Left lobe of liver (tissue), 2 donors: ENCODE results near the gene MRPL43. TPM values are rescaled to one million over a fixed set of nuclear protein-coding genes. Genes with fewer than 3 reads are reported as not detected.

Source experiments
- ATAC-seq: fragments of 200-7000 bp; cut with Tn5 transposase; one replicate; pipeline ENCODE4 v1.9.1; 2020; ENCODE audit warnings: mild to moderate bottlenecking, moderate library complexity
- DNase-seq: peaks from one replicate; pipeline ENCODE4 v3.0.0-alpha.2; 2020; ENCODE audit warnings: low spot score
- total RNA-seq: library from RNA; stranded (reverse); gene quantifications from one replicate; pipeline ENCODE4 v1.2.1, GENCODE V29; 2021
- donor health status: DM: no; HTN: no; CAD: no; lungs with moderate emphysema.
- donor health status: DM: no; HTN: yes; CAD: no.

Gene MRPL43
- total RNA-seq, 1 donor from 2014 or later = 43.6 TPM

DNA sequence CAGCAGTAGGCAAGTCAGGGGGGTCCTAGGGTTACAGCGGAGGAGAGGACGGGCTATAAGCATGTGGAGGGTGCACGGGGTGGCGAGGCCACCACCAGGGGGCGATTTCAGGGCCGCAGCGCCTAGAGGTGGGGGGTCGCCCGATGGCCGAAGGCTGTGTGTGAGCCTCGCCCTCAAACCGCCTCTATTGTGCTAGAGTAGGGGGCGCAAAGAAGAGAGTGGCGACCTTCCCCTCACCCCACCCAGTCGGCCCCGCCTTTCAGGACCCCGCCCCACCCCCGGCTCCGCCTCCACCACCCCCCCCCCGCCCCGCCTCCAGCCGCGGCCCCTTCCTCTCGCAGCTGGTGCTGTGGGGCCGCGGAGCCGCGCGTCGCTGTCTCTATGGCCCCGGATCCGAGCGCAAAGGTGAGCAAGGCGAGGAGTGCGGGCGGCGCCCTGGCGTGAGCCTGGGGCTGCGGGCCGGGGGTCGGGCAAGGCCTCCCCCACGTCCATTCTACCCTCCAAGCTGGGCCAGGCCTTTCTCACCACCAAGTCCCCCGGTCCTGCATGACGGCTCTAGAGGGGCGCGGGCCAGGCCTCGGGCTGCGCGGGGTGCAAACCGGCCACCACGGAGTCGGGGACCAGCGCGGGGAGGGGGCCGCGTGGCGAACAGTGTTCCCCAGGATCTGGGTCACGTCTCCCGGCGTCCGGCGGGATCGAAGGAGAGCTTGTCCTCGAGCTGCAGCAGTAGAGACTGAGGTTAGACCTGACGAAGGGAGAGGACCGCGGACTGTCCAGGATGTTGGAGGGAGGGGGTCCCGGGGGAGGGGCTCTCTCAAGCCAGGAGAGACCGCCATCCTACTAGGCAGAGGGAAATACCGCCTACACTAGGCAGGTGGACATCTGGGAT lies 17.9 kb downstream of the MRPL43 start, which contains the start of gene SEMA4G:
Gene SEMA4G, plus strand, starts transcription at position 318 of the 889 bp plus-strand sequence. CDS start 3,409 bp downstream, outside the sequence.
- peak; percentile 61 for ATAC-seq
- DNase-seq = peak; percentile 69

DNA sequence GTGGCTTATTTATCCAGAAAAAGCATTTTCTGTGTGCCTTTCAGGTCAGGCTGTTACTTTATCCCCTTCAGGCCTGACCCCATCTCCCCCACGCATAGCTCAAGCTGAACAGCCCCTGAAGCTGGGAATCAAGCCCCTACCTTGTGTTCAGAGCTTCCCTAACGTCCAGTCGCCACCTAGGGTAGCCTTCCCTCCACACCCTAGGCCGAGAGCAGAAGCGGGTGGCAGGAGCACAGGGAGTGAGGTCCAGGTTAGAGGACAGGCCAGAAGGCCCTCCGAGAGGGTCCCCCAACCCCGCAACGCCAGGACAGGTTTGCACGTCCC lies 18.5 kb downstream of the MRPL43 start:
- DNase-seq (no peak), ATAC-seq (peak; percentile 9)

DNA sequence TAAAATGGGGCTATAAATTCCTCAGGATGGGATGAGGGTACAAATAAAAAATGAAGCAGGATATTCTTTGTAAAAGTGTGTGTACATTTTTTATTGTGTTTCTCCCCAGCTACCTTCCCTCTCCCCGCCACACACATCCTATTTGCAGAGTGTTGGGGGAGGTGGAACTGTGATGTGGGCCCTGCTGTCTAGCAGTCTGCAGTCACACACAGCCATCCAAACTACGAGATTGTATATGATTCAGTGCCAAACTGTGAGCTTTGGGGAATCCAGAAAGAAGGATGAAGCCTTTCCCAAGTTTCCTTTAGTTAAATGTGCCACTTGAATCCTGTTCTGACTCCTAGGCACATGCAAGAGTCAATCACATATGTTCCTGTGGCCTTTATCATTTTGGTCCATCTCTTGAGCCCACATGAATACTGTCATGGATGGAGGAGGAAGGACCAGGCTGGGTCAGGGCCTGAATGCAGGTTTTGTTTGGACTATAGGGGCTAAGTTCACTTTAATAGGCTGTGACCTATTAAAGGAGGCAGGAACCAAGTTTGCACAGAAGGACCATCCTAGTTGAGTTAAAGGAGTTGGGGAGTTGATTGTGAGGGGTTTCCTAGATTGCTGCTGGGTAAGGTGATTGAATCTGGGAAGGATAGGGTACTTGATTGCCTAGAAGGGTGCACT lies 19.1 kb downstream of the MRPL43 start:
- DNase-seq (peak; percentile 29), ATAC-seq (no peak)

DNA sequence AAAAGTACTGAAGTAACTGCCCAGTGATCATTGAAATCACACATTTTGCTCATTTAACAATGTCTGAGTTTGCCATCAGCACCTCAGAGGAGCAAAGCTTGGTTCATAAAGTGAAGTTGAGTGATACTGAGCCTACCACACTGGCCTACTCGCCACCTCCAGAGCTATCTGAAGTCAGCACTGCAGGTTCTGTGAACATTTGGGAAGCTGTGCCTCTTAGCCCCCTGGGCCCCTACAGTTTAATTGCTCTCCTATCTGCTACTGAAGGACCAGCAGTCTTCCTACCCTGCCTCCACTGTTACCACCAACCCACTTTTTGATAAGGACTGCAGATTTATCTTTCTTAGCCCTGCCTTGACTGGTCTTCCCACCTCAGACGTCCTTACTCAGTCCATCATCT lies 20.0 kb downstream of the MRPL43 start:
- ATAC-seq (no peak), DNase-seq (no peak)

DNA sequence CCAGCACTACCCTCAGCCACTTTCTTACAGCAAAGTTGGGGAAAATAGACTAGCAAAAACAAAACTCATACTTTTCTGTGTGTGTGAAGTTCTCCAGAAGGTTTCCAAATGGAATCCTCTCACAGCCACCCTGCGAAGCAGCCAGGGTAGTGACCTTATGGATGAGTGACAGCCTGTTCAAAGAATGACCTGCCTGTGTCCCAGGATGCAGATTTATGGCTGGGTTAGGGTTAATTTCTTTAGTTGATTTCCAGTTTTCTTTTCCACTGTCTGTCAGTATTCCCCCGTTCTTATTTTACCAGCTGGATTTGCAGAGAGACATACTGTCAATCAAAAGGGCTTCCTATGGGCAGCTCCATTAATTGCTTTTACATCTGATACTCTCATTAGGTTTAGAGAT lies 20.4 kb downstream of the MRPL43 start:
- DNase-seq (no peak), ATAC-seq (no peak)

DNA sequence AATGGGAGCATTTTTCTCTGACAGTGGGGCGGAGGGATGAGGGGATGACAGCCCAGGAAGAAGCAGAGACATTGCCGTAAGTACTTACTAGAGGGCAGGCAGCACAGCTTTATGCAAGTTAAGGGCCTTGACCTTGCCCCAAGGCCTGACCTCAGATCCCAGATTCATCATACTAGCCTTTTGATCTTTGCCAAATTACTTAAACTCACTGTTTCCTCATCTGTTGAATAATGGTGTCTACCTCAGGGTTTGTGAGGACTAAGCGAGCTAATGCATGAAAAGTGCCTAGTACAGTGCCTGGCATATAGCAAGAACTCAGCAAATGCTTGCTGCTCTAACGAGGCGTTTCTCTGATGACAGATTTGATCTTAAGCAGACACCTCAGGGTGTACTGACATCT lies 21.5 kb downstream of the MRPL43 start:
- ATAC-seq = no peak
- no peak for DNase-seq

DNA sequence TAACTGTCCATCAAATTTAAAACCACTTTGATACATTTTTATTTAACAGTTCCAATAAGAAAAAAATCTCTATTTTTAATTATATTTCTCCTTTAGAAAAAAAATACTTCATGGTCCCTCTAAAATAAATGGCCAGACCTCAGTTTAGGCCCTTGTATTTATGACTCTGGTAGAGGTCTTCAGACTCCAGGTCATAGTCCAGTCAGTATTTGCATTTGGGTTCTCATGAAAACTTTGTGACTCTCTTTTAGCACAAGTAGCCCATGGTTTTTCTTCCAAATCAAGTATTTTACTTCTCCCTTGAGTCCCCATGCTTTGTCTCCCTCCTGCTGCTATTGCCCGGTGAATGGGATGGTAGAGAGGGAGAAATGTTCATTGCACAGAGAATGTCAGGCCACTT lies 23.5 kb downstream of the MRPL43 start:
- DNase-seq = no peak
- ATAC-seq = peak; percentile 58

DNA sequence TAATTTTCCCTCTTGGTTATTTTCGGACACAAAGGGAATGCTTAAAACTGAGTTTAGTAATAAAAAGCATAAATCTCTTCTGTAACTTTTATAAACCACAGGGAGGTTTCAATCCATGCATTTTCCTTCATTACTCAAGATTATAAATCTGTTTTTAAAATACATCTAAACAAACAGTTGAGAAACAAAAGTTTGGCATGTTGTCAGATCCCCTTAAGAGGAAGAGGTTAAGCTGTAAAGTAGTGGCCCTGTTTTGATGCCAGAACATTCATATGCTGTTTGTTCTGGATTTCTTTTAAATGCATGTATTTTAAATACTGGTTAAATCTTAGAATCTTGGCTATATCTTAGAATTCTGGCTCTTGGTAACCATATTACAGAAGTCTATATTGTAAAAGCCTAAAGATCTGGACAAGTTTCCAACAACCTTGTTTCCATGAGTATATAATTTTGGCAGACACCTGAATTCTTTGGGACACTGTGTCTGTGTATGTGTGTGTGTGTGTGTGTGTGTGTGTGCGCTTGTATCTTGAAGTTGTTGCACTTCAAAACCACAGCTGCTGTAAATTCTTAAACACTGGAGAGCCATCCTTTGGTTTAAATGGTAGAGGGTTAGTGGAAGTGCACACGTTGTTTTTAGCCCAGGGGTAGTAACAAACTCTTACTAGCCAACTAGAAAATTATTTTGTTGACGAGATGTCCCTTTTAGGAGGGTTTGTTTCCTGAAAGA lies 24.8 kb downstream of the MRPL43 start:
- ATAC-seq = no peak
- DNase-seq = no peak

DNA sequence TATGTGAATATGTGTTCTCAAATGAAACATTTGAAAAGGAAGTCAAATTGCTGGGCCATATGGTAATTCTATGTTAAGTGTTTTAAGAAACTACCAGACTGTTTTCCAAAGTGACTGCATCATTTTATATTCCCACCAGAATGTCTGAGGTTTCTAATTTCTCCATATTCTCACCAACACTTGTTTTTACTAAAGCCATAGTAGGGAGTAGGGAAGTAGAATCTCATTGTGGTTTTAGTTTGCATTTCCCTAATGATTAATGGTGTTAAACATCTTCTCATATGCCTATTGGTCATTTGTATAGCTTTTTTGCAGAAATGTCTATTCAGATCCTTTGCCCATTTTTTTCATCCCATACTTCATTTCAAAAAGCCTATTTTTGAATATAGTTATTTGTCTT lies 27.0 kb downstream of the MRPL43 start:
- DNase-seq = no peak

DNA sequence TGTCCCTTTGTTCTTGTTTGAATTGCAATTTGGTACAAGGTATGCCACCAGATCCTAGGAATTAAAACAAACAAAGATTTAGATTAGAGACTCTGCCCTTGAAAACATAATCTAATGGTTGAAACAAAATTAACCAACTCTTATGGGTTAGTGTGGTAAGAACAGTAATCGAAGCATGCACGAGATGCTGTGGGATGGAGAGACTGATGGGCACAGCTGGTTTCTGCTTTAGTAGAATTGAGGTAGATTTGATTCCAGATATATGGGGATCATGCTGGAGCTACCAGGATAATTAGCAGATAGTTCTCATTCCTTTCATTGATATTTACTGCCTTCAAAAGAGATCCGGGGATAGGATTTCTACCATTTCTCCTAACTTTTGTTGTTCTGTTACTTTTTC lies 38.4 kb downstream of the MRPL43 start:
- ATAC-seq = no peak

More for the DNA sequence above, 27.0 kb downstream of the MRPL43 start:
- no peak for ATAC-seq

DNA sequence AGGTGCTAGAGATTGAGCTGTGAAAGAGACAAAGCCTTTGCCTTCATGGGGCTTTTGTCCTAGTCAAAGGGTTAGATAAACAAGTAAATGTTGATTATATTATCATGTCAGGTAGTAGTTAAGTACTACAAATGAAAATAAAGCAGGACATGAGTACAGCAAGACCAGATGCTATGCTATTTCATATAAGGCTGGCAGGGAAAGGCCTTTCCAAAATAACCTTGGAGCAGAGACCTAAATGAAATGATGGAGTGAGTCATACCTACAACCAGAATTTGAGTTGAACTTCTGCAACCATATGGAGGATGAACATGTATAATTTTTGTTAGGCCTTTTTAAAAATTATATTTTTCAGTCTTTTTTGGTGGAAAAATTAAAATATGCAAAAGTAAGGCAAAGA lies 41.5 kb downstream of the MRPL43 start:
- ATAC-seq = no peak
- no peak for DNase-seq

More for the DNA sequence above, 38.4 kb downstream of the MRPL43 start:
- DNase-seq = no peak

DNA sequence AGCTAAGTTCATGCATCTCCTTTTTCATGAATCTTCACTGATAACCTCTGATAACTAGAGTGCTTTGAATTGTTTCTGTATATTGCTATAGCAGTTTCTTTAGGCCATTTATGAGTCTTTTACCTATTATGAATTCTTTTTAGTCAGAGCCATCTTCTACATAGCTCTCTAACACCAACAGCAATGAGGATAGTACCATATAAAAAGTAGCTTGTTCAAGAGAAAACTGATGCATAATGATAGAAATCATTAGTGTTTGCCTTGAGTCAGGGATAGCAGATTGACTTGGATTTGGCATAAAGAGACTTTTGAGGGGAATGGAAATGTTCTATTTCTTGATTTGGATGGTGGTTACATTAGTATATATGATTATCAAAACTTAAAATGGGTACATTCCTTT lies 43.8 kb downstream of the MRPL43 start:
- no peak for DNase-seq
- no peak for ATAC-seq

DNA sequence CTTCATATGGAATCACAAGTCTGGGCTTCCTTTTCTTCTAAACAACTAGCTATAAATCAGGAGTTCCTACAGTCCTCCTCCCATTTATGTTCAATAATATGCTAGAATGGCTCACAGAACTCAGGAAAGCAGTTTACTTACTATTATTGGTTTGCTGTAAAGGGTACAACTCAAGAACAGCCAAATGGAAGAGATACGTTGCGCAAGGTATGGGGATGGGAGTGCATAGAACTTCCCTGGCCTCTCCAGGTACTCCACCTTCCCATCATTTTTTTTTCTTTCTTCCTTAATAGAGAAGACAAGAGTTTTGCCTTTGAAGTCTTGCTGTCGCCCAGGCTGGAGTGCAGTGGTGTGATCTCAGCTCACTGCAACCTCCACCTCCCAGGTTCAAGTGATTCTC lies 45.1 kb downstream of the MRPL43 start:
- DNase-seq (no peak), ATAC-seq (no peak)

DNA sequence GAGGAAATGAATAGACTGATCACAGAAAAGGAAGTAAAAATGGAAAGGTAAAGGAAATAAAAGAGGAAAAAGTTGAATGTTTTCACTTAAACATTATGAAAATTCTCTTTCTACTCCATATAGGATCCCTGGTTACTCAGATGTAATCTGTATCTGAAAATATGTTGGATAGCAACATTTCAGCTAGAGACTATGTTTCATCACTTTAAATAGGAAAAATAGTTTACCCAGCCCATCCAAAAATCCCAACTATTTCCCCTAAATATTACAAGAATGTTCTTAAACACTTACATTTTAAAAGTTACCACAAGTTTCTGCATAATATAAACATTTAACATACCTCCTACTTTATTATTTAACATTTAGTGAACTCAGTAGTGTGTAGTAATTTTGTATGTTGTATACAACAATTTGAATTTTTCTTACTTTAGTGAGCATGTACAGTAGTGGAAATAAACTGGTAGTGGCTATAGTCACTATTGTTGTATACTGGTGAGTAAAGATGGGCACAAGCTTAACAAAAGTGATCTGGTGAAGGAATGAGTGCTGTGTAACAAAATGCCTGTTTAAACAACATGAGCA lies 47.4 kb downstream of the MRPL43 start:
- ATAC-seq (no peak), DNase-seq (no peak)

Other genes starting within 250 kb of the MRPL43 start
- gene PAX2, start 241.9 kb downstream of the MRPL43 start, total RNA-seq = 0.18 TPM
- gene SLF2, start 74.5 kb downstream of the MRPL43 start, total RNA-seq = 7.7 TPM
- 80.4 TPM for gene SEMA4G, start 18.0 kb downstream of the MRPL43 start, total RNA-seq
- 3.2 TPM for gene TWNK, start within 50 bp of the MRPL43 start, total RNA-seq
- gene LZTS2, start 12.3 kb upstream of the MRPL43 start, total RNA-seq = 11.1 TPM
- 0.13 TPM for gene PDZD7, start 43.6 kb upstream of the MRPL43 start, total RNA-seq
- 5.2 TPM for gene SFXN3, start 43.7 kb upstream of the MRPL43 start, total RNA-seq
- gene KAZALD1, start 74.5 kb upstream of the MRPL43 start, total RNA-seq = 0.78 TPM
- gene TLX1, start 143.8 kb upstream of the MRPL43 start, total RNA-seq = 1.3 TPM
- not detected for gene LBX1, start 242.0 kb upstream of the MRPL43 start, total RNA-seq